Measurements from ENCODE around the gene ANO3.
"Not testable (repeated sequence)": the region's sequence is repeated elsewhere in the genome, so short reads cannot be mapped to it uniquely, and the experiment has no call there.

Gene ANO3

DNA sequence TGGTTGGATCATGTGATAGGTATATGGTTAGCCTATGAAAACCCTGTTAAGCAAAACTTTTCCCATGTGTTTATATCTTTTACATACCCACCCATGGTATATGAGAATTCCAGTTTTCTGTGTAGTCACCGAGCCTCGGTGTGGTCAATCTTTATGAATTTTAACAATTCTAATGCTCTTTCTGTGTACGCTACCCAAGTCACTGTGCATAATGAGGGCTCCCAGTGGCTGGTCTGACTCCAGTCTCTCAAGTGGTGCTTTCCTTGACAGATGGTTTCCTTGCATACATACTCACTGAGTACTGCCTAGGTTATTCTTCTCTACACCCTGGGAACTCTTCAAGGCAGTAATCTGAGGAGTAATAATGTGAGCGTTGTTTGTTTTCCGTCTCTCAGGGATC, 222.5 kb downstream of the ANO3 start:
- DNase-seq (ENCODE audit: low read depth, low spot score), result no peak
- no peak overlapping the region for H3K4me3 ChIP-seq (ENCODE audit: low read length)

DNA sequence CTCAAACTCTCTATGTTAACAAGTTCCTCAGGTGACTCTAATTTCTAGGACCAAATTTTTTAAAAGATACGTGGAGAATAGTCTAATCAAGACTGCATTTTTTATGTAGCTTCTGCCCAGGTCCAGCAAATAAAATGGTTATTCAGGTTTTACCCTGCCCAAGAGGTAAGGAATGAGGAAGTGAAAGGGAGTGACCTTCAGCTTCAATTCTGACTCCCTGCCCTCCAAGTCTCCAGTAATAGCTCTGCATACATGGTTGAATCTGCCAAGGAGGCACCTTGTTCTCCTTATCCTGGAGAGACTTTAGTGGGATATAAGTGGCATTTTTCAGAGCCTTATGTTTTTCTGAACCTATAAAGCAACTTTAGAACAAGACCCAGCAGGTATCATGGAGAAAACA, 224.7 kb downstream of the ANO3 start:
- no peak for DNase-seq (ENCODE audit: low read depth, low spot score)
- no peak overlapping the region for H3K4me3 ChIP-seq (ENCODE audit: low read length)

DNA sequence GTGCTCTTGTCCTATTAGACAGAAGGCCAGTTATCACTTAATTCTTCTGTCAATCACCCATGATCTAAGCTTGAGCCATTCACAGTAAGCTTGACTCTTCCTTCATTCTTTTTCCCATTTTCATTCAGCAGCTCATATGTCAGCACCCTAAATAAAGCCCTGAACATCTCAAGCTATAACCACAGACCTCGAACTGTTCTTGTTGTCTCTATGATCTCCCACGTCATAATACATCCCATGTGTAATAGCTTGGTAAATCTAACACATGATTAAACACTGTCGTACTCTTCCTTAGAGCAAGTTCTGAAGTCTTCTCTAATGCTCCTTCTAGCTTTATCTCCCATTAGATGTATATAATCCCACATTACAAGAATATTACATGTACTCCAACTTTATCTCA, 225.7 kb downstream of the ANO3 start:
- no peak for DNase-seq (ENCODE audit: low read depth, low spot score)
- H3K4me3 ChIP-seq (ENCODE audit: low read length), result no peak overlapping the region

DNA sequence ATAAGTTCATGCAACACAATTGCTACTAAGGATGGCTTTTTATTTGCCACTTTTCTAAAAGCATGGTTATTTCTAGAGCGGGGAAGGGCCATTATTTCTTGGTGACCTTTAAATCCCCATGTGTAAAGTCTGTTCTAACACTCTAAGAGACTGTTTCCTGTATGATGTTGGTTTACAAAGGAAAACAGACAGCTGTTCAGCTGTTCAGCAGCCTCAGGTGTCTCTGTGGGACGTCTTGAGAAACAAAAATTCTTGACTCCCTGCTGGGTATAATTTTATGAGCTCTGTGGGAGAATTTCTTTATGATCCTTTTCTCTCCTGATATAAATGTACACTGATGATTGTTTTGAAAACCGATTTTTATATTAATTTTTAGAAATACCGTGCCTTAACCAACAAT, 226.3 kb downstream of the ANO3 start:
- no peak for DNase-seq (ENCODE audit: low read depth, low spot score)
- no peak overlapping the region for H3K4me3 ChIP-seq (ENCODE audit: low read length)

DNA sequence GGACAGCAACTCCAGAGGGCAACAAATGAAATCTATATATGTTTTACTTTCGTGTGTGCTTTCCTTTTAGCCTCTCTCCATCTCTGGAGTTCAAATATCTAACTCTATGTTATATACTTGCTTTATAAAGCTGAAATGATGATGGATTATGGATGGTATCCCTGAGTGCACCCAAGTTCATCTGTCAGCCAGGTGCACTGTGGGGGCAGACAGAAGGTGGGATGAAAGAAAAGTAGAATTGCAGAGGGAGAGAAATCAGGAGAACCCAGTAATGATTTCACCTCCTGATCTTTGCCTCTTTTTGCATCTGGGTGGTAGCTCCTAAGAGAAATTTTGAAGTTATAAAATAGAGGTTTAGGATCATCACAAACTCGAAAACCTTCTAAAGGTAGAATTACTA, 237.7 kb downstream of the ANO3 start:
- H3K4me3 ChIP-seq (ENCODE audit: low read length), result no peak overlapping the region
- DNase-seq (ENCODE audit: low read depth, low spot score), result no peak

DNA sequence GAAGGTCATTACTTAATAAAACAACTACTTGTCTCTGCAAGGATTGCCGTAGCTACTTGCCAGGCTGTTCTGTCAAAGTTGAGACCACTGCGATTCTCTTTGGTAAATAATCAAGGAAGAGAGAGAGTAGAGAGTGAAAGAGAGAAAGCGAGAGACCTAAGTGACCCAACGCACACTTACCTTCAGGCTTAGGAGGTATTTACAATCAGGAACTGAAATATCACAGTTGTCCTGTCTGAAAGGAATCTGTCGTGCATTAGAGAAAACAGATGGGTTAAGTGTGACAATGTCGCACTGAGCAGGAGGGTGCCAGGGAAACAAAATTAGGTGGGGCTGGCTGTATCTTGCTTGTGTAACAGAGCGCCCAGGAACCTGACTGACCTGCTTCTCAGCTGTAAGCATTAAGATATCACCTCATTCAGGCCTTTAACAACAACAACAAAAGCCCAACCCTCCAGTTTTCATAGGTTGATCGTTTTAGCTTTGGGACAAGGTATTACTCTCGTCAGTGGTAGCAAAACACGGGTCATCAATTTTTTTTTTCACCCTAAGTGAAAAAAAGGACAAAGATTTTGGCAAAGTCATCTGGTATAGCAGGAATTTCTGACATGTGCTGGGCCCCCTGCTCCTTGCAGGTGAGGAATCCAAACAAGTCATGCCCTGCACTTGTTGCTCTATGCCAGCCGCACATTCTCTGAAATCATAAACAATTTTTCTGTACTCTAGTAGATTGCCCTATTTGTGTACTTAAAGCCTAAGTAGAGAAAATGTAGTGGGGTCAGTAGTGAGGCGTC, 240.1 kb downstream of the ANO3 start, which contains the start of gene MUC15:
Gene MUC15, minus strand, starts transcription at position 403 of the 794 bp plus-strand sequence. CDS start 5,169 bp downstream, outside the sequence.
- no peak within 1 kb of the TSS for H3K4me3 ChIP-seq (ENCODE audit: low read length)
- DNase-seq (ENCODE audit: low read depth, low spot score), result no peak

DNA sequence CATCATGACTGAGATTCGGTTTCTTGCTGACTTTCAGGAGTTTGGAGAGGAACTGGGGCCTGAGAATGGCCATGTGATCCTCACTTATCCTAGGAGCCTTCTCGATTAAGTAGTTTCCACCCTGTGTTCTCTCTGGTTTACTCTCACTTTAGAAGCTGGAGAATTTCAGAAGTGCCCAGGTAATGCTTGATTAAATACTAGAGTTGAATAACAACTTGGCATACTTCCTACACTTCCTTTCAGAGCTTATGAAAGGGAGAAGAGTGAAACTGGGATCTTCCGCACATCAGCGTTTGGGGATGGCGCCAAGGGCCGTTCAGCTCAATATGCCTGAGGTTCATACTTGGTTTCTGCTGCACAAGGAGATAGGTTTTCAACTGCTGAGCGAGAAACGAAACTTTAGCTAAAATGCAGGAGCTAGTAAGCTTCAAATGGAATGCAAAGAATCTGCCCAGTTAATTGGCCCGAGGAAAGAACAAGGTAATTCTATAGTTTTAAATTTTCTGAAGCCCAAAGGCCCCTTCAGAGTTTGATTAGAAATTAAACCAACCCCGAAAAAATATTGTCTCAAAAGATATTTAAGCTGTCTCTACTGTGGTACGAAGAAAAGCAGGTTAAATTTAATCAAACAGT, 241.0 kb downstream of the ANO3 start:
- no peak overlapping the region for H3K4me3 ChIP-seq (ENCODE audit: low read length)
- no peak for DNase-seq (ENCODE audit: low read depth, low spot score)

DNA sequence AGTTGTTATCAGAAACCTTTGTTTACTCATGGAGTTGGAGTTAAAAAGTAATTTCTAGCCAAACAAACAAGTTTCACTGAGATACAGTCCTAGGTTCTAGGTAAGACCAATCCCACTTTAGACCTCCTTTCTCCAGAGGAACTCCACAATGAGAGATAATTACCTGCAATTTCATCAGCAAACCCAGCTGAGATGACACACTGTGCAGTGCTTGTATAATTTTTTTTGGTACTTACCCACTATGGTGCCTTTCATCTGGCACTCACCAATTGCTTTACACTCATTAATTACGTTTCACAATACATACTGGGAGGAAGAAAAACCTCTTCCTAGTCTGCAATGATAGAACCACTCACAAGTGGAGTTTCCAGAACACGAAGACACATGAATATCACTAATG, 242.0 kb downstream of the ANO3 start:
- no peak for DNase-seq (ENCODE audit: low read depth, low spot score)
- H3K4me3 ChIP-seq (ENCODE audit: low read length), result no peak overlapping the region

DNA sequence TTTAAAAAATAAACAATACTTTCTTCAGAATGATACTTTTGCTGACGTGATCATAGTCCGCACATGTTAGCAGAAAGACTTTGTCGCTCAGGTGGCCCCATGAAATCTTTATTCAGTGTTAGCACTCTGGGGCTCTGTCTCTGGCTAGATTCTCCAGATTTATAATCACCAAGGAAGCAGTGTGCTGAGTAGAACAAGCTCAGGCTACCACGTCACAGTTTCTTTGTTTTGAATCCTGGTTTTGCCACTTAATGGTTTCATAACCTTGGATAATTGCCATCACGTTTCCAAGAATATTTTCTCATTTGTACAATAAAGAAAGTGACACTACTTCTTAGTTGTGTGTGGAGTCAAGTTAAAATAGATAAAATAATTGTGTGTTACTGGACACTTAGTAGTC, 244.0 kb downstream of the ANO3 start:
- no peak for DNase-seq (ENCODE audit: low read depth, low spot score)
- no peak overlapping the region for H3K4me3 ChIP-seq (ENCODE audit: low read length)

DNA sequence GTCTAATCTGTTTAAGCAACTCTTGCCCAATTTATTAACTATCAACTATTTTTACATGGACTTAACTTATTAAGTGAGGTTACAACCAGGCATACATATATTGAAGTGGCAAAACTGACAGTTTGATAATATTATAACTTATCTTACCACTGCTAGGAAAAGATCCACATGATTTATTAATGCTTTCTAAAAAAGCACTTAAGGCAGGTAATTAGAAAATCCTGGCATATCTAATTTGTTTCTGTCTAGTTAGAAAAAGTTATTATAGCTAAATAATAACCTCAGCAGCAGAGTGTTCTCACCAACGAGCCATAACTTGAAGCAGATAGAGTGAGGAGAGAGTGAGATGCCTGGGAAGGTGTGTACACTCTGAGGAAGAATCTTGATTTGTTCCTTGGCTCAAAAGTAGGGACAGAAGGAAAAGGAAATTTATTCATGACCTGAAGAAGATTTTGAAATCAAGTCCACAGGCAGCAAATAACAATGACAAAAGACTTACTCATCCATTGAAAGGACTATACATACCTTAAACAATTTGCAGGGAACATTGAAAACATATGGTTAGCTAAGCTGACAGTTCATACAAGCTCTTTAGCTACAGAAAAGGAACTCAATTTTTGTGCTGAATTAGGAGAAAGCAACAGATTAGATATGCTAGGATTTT, 247.2 kb downstream of the ANO3 start:
- H3K4me3 ChIP-seq (ENCODE audit: low read length), result no peak overlapping the region
- no peak for DNase-seq (ENCODE audit: low read depth, low spot score)

DNA sequence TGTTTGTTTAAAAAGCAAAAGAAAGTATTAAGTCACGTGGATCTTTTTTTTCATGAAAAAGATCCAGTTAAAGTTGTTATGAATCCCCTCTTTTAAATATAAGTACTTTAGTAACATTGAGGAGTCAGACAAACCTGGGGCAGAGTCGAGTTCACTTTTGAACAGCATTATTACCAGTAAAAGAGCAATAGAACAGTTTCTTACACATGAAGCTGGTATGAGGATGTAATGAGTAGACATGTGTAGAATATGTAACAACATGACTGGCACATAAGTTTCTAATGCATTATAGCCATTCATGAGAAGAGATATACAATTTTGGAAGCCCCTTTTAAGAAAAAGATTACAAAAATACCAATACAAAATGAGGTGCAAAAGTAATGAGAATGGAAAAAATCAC, 247.8 kb downstream of the ANO3 start:
- DNase-seq (ENCODE audit: low read depth, low spot score), result no peak
- no peak overlapping the region for H3K4me3 ChIP-seq (ENCODE audit: low read length)

DNA sequence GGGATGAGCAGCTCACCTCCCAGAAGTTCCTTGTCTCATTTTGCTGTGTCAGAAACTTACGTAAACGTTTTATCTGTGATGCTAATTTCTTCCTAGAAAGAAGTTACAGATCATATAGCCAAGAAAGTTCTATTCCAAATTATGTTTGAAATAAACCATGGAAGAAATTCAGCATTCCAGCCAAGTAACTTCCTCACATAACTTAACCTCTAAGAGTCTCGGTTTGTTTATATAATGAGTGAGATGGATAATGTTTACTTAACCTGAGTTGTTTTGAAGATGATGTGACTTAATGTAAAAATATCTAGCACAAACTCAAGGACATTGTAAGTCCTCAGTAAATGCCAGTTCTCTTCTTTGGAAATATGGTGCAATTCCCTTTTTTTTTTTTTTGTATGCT, 249.0 kb downstream of the ANO3 start:
- no peak overlapping the region for H3K4me3 ChIP-seq (ENCODE audit: low read length)
- DNase-seq (ENCODE audit: low read depth, low spot score), result no peak

DNA sequence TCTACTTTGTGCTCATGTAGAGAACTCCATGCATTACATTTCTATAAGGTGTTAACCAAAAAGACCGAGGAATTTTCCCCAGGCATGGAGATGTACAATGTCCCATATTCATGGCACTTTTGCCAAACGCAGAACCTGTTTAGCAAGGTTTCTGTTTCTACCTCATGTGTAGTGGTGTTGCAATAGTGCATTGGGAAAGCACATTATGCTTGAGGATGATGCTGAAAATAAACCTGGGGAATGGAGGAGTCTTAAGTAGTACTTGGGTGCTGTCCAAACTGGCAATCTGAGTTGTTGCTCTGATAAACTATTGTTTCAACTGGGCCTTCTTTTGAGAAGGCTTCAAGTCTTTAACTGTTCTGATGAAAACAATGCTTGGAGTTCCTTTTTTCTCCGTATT, 251.6 kb downstream of the ANO3 start:
- no peak overlapping the region for H3K4me3 ChIP-seq (ENCODE audit: low read length)
- DNase-seq (ENCODE audit: low read depth, low spot score), result no peak

DNA sequence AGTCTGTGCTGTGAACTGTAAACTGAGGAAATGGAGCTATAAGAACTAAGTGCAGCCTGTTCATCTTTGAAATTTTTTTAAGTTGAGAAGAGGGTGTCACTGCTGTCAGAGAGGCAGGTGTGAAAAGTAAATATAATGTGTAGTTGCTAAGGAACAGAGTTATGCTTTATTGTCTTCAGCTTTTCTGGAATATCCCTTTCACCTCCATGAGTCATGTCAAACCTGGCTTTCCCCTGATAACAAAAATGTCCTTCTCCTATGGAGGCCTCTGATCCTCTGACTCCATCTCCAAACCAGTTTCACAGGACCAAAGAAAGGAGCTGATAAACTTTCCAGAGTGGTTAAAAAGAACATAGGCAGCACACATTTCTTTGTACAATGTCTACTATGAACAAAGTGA, 252.9 kb downstream of the ANO3 start:
- H3K4me3 ChIP-seq (ENCODE audit: low read length), result no peak overlapping the region
- DNase-seq (ENCODE audit: low read depth, low spot score), result no peak

DNA sequence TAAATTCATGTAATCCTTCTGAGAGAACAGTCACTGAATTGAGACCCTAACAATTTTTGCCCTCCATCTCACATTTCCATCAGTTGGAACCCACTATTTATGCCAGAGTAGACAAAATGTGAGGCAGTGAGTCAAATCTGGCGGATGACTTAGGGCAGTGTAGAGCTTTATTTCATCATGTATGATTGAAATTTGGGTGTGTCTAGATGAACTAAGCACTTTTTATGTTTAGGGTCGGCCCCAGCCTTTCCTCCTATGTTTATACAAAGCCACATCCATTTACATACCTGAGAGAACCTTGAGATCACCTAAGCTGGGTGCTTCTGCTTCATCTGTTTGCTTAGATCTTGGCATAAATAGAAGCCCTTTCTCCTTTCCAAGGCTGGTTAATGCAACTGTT, 255.1 kb downstream of the ANO3 start:
- no peak overlapping the region for H3K4me3 ChIP-seq (ENCODE audit: low read length)
- no peak for DNase-seq (ENCODE audit: low read depth, low spot score)

DNA sequence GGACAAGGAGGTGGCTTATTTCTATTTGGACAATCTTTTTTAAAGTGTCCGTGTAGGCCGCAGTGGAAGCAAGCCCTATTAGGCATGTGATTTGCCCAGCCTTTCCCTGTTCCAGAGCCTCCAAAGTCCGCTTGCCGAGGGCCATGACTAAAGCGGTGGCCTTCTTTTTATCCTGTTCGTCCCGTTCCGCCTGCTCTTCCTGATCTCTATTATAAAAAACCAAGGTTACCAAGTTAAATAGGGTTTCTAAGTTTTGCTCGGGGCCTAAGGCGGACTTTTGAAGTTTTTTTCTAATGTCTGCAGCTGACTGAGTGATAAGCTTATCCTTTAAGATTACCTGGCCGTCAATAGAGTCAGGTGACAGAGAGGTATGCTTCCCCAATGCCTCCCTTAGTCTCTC, 261.8 kb downstream of the ANO3 start:
- H3K4me3 ChIP-seq (ENCODE audit: low read length), result no peak overlapping the region
- no peak for DNase-seq (ENCODE audit: low read depth, low spot score)

DNA sequence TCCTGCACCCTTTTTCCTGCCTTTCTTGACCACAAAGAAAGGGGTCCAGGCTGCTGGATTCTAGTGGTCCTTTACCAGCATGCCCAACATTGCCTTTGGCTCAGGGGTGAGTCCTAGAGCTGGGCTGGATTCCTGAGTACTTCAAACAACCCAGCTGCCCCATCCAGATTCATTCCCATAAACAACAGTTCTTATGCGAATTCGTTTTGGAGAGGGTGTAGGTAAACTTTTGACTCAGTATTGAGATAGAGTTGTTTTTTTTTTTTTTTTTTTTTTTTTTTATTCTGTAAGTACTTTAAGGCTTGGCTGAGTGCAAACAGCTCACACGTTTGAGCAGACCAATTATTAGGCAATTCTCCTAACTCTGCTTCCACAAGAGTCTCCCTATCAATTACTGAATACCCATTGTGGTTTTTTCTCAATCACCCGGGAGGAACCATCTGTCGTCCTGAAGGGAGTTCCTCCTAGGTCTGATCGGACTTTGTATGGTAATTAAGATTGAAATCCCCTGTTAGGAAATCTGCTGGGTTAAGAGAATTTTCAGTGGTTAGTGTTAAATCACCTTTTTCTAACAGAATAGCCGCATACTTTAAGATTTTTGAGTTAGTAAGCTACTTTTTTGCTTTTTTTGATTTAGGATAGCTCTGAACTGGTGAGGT, 263.4 kb downstream of the ANO3 start:
- H3K4me3 ChIP-seq (ENCODE audit: low read length); DNase-seq (ENCODE audit: low read depth, low spot score): not testable (repeated sequence)

DNA sequence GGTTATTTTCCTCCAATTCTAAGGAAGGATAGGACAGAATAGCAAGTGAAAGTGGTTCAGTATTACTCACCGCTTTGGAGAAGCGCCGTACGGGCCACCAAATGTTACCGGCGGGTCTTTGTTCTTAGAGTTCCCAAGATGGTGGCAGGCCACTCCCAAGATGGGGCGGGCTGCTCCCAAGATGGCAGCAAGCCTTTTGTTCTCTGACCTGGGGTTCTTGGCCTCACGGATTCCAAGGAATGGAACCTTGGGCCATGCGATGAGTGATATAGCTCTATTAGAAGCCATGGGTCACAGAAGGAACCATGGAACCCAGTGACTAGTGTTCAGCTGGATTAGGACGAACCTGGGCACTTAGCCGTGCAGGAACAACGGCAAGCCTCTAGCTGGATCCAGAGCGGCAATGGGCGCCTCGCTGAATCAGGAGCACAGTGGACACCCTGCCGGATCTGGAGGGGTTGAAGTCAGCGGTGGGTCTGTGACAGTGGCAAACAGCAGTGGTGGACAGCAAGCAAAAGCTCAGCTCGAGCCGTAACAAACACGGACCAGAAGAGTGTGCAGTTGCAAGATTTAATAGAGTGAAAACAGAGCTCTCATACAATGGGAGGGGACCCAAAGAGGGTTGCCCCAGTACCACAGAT, 265.2 kb downstream of the ANO3 start:
- DNase-seq (ENCODE audit: low read depth, low spot score); H3K4me3 ChIP-seq (ENCODE audit: low read length): not testable (repeated sequence)

DNA sequence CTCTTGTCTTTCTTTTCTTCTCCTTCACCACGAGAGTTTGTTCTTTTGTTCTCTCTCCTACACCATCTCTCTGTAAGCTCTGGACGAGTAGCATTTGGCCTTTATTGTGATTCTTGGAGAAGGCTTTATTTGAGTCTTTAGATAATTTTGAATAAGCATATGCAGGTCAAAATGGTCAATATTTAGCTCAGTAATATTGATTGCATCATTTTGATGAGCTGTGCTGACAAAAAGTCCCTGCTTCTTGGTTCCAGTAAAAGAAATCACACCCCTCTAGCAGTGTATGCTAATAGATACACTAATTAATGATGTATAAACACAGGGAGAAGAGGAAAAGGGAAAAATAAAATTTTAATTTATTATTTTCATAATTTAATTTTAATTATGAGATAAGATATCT, 266.0 kb downstream of the ANO3 start:
- no peak overlapping the region for H3K4me3 ChIP-seq (ENCODE audit: low read length)
- no peak for DNase-seq (ENCODE audit: low read depth, low spot score)
